K562 (cell line): Measurements from ENCODE around the gene ROR2. TPM values are rescaled to one million over a fixed set of nuclear protein-coding genes. Genes with fewer than 3 reads are reported as not detected.
"Not testable (repeated sequence)": the region's sequence is repeated elsewhere in the genome, so short reads cannot be mapped to it uniquely, and the experiment has no call there.

Source experiments
- ATAC-seq: fragments of 200-7000 bp; cut with Tn5 transposase; 3 replicates; pipeline ENCODE4 v1.9.1; 2020; ENCODE audit warnings: moderate library complexity
- BruUV-seq: library from RNA; stranded (reverse); fragments of 400-500 nt; replicated peaks from 2 replicates; lab custom pipeline; 2021; lab: Mats Ljungman, UMichigan
- CTCF ChIA-PET: fragments of 300-600 bp; formaldehyde crosslinking; extraction: SDS; loops from one replicate; lab custom pipeline; 2021; ENCODE audit warnings: low intra/inter-chr PET ratio; lab: Yijun Ruan, JAX
- POLR2A ChIA-PET: fragments of 300-600, 350-650 bp; sonication (Branson Sonifier 250); formaldehyde crosslinking; extraction: SDS; loops from one replicate; lab custom pipeline; 2021; ENCODE audit warnings: antibody characterized with exemption, inconsistent platforms; lab: Yijun Ruan, JAX
- DNase-seq, 4 experiments: peaks; one replicate each; pipeline versions ENCODE4 v3.0.0 to v3.0.0-alpha.2; 2011 to 2018; ENCODE audit warnings: low spot score in 3 of 4, mixed read lengths in 3 of 4; ENCODE audit errors: extremely low read depth in 1 of 4
- FAIRE-seq: peaks from 2 replicates; lab custom pipeline; 2011; peaks lifted over from hg19 to GRCh38; lab: Jason Lieb, UNC
- H2AFZ ChIP-seq: 2 replicates; pipeline ENCODE4 v1.6.0; 2011; ENCODE audit warnings: low read depth, low read length, control low read depth, inconsistent platforms
- H3K27ac ChIP-seq: fragments of 200-600 bp; 3 replicates; pipeline ENCODE4 v1.8.0; 2011; ENCODE audit warnings: low read depth, mild to moderate bottlenecking, control low read depth, inconsistent platforms, low read length, moderate library complexity, mixed read lengths; ENCODE audit errors: extremely low read depth
- H3K27me3 ChIP-seq, 2 experiments: fragments of 300-600 bp in 1 of 2; 2 replicates in 1 of 2; 3 replicates in 1 of 2; pipeline versions ENCODE4 v1.6.0 to v1.8.0; 2011; ENCODE audit warnings: inconsistent platforms in 2 of 2, low read length in 2 of 2, mild to moderate bottlenecking in 1 of 2, mixed read lengths in 1 of 2, moderate library complexity in 1 of 2; ENCODE audit not compliant: control insufficient read depth in 2 of 2, insufficient read depth in 2 of 2
- H3K36me3 ChIP-seq: fragments of 300-600 bp; 3 replicates; pipeline ENCODE4 v1.8.0; 2011; ENCODE audit warnings: mild to moderate bottlenecking, low read length, inconsistent platforms; ENCODE audit not compliant: control insufficient read depth, insufficient read depth
- H3K4me1 ChIP-seq, 2 experiments: fragments of 200-600 bp in 1 of 2; replicated peaks in 1 of 2; 2 replicates in 1 of 2; 3 replicates in 1 of 2; pipeline versions ENCODE4 v1.5.1 to v1.8.0; 2011; ENCODE audit warnings: inconsistent platforms in 2 of 2, low read length in 2 of 2, mild to moderate bottlenecking in 1 of 2, mixed read lengths in 1 of 2, moderate library complexity in 1 of 2; ENCODE audit not compliant: control insufficient read depth in 2 of 2, insufficient read depth in 2 of 2
- H3K4me2 ChIP-seq: 2 replicates; pipeline ENCODE4 v1.6.1; 2011; ENCODE audit warnings: low read length, control low read depth, inconsistent platforms, mixed read lengths; ENCODE audit not compliant: insufficient read depth
- H3K4me3 ChIP-seq: fragments of 200-600 bp; sonication (generic), shearing (Covaris generic); 2 replicates; pipeline ENCODE4 v1.5.1; 2016; ENCODE audit warnings: control low read depth, inconsistent platforms
- H3K79me2 ChIP-seq: fragments of 200-600 bp; 3 replicates; pipeline ENCODE4 v1.8.0; 2011; ENCODE audit warnings: low read length, inconsistent platforms; ENCODE audit not compliant: control insufficient read depth, insufficient read depth
- H3K9ac ChIP-seq, 2 experiments: 2 replicates each; pipeline versions ENCODE4 v1.6.0 to v1.6.1; 2011; ENCODE audit warnings: low read depth in 2 of 2, low read length in 2 of 2, control low read depth in 1 of 2, inconsistent platforms in 1 of 2, mild to moderate bottlenecking in 1 of 2, mixed read lengths in 1 of 2; ENCODE audit not compliant: insufficient read depth in 1 of 2
- H3K9me1 ChIP-seq: one replicate; pipeline ENCODE4 v1.6.0; 2011; ENCODE audit warnings: inconsistent platforms, mild to moderate bottlenecking, low read length, moderate library complexity; ENCODE audit not compliant: control insufficient read depth, insufficient read depth
- H3K9me3 ChIP-seq: replicated peaks from 2 replicates; pipeline ENCODE4 v1.5.1; 2011; ENCODE audit warnings: low read depth, low read length, inconsistent platforms; ENCODE audit not compliant: control insufficient read depth, insufficient read depth
- H4K20me1 ChIP-seq: replicated peaks from 2 replicates; pipeline ENCODE4 v1.6.1; 2011; ENCODE audit warnings: low read length, inconsistent platforms, mixed read lengths; ENCODE audit not compliant: control insufficient read depth, insufficient read depth
- E2F6 ChIP-seq, 2 experiments: IDR thresholded peaks; 2 replicates each; pipeline ENCODE4 v1.6.1; 2011; ENCODE audit warnings: borderline replicate concordance in 1 of 2, control low read depth in 1 of 2, low read depth in 1 of 2, low read length in 1 of 2, mild to moderate bottlenecking in 1 of 2, mixed read lengths in 1 of 2, moderate library complexity in 1 of 2; ENCODE audit not compliant: insufficient read depth in 1 of 2, insufficient read length in 1 of 2, poor library complexity in 1 of 2, severe bottlenecking in 1 of 2; ENCODE audit errors: extremely low read depth in 1 of 2
- HNRNPLL ChIP-seq: fragments of 200-400 bp; formaldehyde crosslinking; IDR thresholded peaks from 2 replicates; pipeline ENCODE4 v1.6.1; 2017; ENCODE audit warnings: low read length, low read depth, mild to moderate bottlenecking; ENCODE audit not compliant: poor library complexity, severe bottlenecking
- SP1 ChIP-seq: sonication (generic); formaldehyde crosslinking; IDR thresholded peaks from 2 replicates; pipeline ENCODE4 v1.8.1; 2022; ENCODE audit warnings: mild to moderate bottlenecking, missing genetic modification reagents
- ZC3H11A ChIP-seq: IDR thresholded peaks from 2 replicates; pipeline ENCODE4 v1.6.1; 2012; ENCODE audit warnings: low read depth, low read length, improper control_type of control experiment
- ZNF384 ChIP-seq: IDR thresholded peaks from 2 replicates; pipeline ENCODE4 v1.6.1; 2012; ENCODE audit warnings: low read depth, low read length, improper control_type of control experiment
- WGBS: fragments of 100-300 bp; shearing (Covaris generic); methylation state at CpG from one replicate; pipeline ENCODE4 v1.1.6; 2016; ENCODE audit warnings: low coverage, mixed read lengths; ENCODE audit not compliant: insufficient coverage; ENCODE audit errors: missing lambda C conversion rate; 5-methylcytosine and 5-hydroxymethylcytosine counted together
- in situ Hi-C: fragments of 300-500 bp; cut with MboI; formaldehyde crosslinking; loops from 4 replicates; pipeline ENCODE4 v1.15.0; 2018; ENCODE audit warnings: inconsistent platforms, mixed read lengths
- intact Hi-C: fragments of 100-400 bp; cut with micrococcal nuclease; formaldehyde crosslinking; loops from 2 replicates; pipeline ENCODE4 v1.14.2; 2022
- polyA plus RNA-seq, 8 experiments: library from polyadenylated mRNA; depleted of rRNA in 4 of 8; stranded (reverse) in 5 of 8; unstranded in 3 of 8; fragments of >200 nt; fragmentation: Nextera tagmentation in 2 of 8; fragmentation: Illumina TruSeq in 1 of 8; extraction: Ambion mirVana in 2 of 8; extraction: Trizol in 1 of 8; gene quantifications; 2 replicates each; pipeline versions ENCODE4 v1.2.1 to v1.2.3, GENCODE V29; 2011 to 2014; ENCODE audit warnings: inconsistent platforms in 1 of 8, missing spikeins in 1 of 8
- total RNA-seq, 7 experiments: library from RNA; depleted of rRNA in 6 of 7; stranded (reverse); fragments of >200 nt in 6 of 7; fragmentation: Illumina TruSeq in 2 of 7; extraction: Trizol in 2 of 7; gene quantifications; 2 replicates each; pipeline versions ENCODE4 v1.2.1 to v1.2.3, GENCODE V29; 2011 to 2021; ENCODE audit warnings: low replicate concordance in 1 of 7

Gene ROR2
- total and polyA plus RNA-seq, 9 of the 15 experiments (the other 6 are each of a cell fraction or from before 2014, with no cell fraction given), result 5.6 to 33.8 (median 15.3) TPM

GRCh38 chr9:91911657-91912056 is 38.4 kb downstream of the ROR2 start:
- Histone ChIP-seq H3K36me3 (peaks cover 24% of the 10 kb centered on the region; the same call in 2 of the 3 replicates), H3K9ac (no peak overlapping the region), H3K27ac (no peak overlapping the region), H3K79me2 (peaks cover 78% of the 10 kb centered on the region), H3K4me1 (peaks cover 14 to 28% of the 10 kb centered on the region in 2 experiments), H3K27me3 (no peaks in the 10 kb centered on the region), H3K9me1 (no peaks in the 10 kb centered on the region), H3K4me2 (no peak overlapping the region), H3K4me3 (no peak overlapping the region), H2AFZ (no peak overlapping the region), H3K9me3 (no peaks in the 10 kb centered on the region), H4K20me1 (no peaks in the 10 kb centered on the region)
- BruUV-seq, result no TSS peak
- CTCF ChIA-PET, result interaction anchor here (0.6 kb wide), 1 partner anchor 28 kb away, joined by 4 read pairs; no protein-coding TSS in a partner anchor
- FAIRE-seq, result no peak
- 46% methylated on average over 2 of the region's 2 CpGs for WGBS
- in situ Hi-C loops, result loop anchor here (5.0 kb wide), 1 partner anchor 36 kb away; no protein-coding TSS in a partner anchor
- ATAC-seq, result no peak
- no peak for DNase-seq
- intact Hi-C loops, result no loop called here
- TF ChIP-seq SP1 (CRISPR knock-in tag), result no peak
- TF ChIP-seq HNRNPLL, result no peak
- no peak for TF ChIP-seq ZC3H11A
- TF ChIP-seq ZNF384, result peak; percentile 55; the same call in 1 of the 2 replicates
- TF ChIP-seq E2F6 (IDR thresholded peaks at IDR 0.05; ENCODE audit: borderline replicate concordance in 1 of 2, extremely low read depth in 1 of 2, insufficient read depth in 1 of 2, insufficient read length in 1 of 2, low read depth in 1 of 2, low read length in 1 of 2, poor library complexity in 1 of 2, severe bottlenecking in 1 of 2), result no peak
- POLR2A ChIA-PET, result interaction anchor here (0.6 to 1.6 kb wide), 5 partner anchors 8 to 79 kb away, joined by 3 to 4 read pairs (median 3); no protein-coding TSS in a partner anchor

GRCh38 chr9:91909256-91909655 is 40.8 kb downstream of the ROR2 start:
- H4K20me1 ChIP-seq, H3K4me2 ChIP-seq, FAIRE-seq, H3K9me3 ChIP-seq, H3K27me3 ChIP-seq, ATAC-seq, H2AFZ ChIP-seq, H3K9ac ChIP-seq, BruUV-seq, H3K9me1 ChIP-seq, H3K4me3 ChIP-seq, CTCF ChIA-PET, in situ Hi-C loops, DNase-seq: not testable (repeated sequence)
- Histone ChIP-seq H3K4me1 (peaks cover 34 to 43% of the 10 kb centered on the region in 2 experiments), H3K36me3 (peaks cover 16% of the 10 kb centered on the region; the same call in 2 of the 3 replicates), H3K79me2 (peaks cover 87% of the 10 kb centered on the region), H3K27ac (peak overlapping the region; percentile 88; the same call in 1 of the 3 replicates)
- intact Hi-C loops, result loop anchor here (10.0 kb wide), 1 partner anchor 134 kb away; no protein-coding TSS in a partner anchor
- POLR2A ChIA-PET, result interaction anchor here (0.8 kb wide), 1 partner anchor 9 kb away, joined by 3 read pairs; no protein-coding TSS in a partner anchor
- 63% methylated on average over 3 of the region's 3 CpGs for WGBS
